ENCODE measurements around the gene AP2A2.

Gene AP2A2

DNA sequence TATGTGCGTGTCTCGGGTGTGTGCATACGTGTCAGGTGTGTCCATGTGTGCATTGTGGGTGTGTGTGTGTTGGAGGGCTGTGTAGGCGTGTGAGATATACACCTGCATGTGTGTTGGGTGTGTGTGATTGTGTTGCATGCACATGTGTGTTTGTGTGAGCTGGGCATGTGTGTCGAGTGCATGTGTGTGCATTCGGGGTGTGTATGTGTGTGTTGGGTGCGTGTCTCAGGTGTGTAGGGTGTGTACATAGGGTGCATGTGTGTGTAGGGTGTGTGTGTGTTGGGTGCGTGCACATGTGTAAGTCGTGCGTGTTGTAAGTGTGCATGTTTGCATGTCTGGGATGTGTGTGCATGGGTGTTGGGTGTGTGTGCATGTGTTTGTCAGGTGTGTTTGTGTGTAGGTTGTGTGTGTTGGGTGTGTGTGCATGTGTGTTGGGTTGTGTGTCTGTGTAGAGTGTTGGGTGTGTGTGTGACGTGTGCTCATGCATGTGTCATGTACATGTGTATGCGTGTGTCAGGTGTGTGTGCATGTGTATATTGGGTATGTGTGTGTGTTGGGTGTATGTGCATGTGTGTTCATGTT is 106.7 kb downstream of the AP2A2 start:
- no peak for DNase-seq

DNA sequence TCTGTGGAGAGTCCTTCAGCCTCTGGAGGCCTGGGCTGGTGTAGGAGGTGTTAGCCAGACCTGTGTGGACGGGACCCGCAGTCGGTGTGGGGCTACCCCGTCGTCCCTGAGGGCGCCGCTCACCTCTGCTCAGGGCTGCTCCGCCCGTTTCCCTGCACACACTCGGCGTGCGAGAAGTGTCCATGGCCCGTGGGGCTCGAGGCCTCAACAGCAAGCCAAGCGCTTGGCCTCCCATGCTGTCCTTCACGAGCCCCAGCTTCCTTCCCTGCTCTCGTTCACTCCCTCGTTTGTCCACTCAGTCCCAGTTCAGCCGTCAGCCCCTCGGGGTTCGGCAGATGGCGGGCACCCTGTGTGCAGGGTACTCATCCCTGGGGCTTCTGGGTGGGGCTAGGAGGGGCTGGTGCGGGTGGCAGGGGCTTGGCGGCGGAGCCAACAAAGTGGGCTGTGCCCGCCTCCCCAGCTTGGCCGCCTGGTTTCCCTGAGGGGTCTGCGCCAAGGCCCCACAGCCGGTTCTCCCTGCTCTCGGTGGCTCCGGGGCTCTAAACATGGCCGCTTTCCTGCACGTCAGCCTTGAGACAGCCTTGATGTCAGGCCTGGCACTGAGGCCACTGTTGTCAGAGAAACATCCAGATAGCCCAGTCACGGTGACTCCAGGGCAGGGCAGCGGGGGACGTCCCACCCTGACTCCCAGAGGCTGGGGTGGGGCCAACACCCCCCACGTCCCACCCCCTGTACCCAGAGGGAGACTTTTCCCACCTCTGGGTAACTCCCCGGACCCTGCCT is 107.5 kb downstream of the AP2A2 start:
- DNase-seq: no peak

DNA sequence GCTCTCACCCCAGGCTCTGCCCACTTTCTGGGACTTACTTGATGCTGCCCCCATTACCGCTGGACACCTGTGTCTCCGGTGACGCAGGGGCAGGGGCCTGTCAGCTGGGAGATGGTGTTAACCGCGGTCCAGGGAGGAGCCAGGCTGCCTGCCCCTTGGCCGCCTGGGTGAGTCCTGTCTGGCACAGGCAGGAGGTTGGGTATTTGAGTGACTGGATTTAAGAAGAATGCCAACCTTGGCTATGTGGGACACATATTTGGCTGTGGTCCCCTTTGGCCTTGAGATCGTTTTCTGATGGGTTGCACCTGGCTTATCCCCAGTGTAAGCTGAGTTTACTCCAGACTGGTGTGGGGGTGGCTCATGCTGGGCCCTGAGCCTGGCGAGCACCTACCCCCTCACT is 108.3 kb downstream of the AP2A2 start:
- no peak for DNase-seq

DNA sequence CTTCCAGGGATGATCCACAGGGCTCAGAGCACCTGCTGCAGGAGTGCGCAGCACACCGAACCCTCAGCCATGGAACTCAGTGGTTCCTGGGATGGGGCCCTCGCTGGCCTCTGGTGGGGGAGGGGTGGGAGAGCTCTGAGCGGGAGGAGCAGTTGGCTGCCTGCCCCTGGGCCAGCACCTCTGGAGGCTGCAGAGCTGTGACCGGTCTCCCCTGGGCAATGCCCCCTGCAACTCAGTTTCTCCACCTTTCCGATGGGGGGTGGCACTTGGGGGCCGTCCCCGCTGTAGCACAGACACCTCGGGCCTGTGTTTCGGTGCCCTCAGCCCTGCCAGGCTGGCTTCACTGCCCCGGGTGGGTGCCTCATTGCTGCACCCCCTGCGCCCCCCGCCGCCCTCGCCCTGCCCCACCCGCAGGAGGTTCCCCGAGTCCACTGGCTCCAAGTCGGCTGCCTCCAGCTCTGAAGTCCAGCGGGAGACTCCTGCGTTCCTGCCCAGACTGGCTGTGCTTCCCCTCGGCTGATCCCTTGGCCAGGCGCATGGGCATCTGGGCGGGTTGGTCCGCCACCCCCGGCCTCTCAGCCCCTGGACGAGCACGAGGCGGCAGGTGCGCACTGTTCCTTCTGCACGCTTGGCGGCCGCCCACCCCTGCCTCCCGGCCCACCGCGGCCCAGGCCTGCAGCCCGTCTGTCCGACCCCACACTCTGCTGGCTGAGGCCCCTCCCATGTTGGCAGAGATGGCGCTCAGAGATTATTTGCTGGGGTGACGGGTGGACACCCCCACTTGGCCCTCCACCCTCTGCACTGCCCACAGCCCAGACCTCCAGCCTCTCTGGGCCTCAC is 109.0 kb downstream of the AP2A2 start:
- DNase-seq: no peak

DNA sequence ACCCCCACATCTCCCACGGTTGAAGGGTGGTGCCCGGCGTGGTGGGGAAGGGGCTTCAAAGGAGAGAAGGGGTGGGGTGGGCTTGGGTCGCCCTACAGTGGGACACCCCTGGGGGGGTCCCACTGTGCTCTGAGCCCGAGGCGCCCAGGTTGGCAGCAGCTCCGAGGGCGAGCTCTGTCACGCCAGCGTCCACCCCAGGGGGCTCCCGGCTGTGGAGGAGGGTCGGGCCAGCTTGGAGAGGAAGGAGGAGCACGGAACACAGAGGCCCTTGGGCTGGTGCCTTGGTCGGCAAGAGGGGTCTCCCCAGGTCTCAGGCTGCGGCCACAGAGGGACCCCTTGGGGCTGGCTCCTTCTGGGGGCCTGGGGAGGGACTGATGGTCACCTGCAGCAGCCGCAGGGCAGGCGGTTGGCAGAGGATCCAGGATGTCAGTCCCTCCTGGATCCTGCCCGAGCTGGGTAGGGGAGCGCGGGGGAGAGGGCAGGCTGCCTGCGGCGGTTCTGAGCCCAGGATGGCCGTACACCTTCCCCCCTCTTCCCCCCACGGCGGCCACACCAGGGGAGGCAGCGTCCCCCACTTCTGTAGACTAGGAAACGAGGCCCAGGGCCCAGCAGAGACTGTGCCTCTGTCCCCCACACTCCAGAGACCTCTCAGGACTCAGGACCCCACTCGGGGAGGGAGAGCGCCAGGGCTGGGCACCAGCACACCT is 110.1 kb downstream of the AP2A2 start:
- no peak for DNase-seq

DNA sequence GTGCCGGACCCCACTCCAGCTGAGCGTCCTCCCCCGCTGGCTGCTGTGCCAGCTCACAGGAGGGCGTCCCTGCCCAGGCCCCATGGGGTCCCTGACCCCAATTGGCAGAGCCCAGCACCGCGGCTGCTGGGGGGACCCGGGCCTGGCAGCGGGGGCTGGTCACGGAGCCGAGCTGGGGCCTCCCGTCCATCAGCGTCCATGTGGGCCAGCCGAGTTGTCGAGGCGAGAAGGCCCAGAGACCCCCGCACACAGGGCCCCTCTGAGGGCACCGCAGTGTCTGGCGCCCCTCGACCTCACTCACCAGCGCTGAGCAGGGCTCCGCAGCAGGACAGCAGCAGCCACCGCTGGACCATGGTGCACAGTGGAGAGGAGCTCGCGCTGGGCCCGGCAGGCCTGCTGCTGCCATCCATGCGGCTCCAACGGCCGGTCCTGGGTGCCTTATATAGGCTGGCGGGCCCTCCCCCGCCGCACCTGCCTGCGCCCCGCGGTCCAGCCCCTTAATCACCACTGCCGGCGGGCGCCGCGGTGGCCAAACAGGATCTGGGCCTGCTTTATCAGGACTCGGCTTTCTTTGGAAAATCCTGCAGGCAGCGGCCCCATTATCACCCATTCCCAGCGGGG is 110.7 kb downstream of the AP2A2 start, which contains the start of gene MUC6:
MUC6 (minus strand) TSS at position 416 of the 621 bp plus-strand sequence; CDS start at position 353, 63 bp downstream.
- no peak for DNase-seq

DNA sequence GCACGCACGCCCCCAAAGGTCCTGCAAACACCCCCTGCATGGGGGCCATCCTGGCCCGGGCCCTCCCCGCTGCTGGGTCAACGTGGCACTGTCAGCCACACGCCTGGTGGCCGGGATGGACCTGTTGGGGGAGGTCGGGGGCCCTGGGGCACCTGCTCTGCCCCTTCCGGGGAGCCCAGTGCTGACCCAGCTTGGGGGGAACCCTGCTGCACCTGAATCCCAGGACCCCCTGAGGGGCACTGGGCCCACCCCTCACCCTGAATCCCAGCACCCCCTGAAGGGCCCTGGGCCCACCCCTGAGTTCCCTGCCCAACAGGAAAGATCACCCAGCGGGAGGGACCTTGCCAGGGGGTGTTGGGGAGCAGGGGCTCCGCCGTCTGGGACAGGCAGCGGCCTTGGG is 111.3 kb downstream of the AP2A2 start:
- DNase-seq: no peak

DNA sequence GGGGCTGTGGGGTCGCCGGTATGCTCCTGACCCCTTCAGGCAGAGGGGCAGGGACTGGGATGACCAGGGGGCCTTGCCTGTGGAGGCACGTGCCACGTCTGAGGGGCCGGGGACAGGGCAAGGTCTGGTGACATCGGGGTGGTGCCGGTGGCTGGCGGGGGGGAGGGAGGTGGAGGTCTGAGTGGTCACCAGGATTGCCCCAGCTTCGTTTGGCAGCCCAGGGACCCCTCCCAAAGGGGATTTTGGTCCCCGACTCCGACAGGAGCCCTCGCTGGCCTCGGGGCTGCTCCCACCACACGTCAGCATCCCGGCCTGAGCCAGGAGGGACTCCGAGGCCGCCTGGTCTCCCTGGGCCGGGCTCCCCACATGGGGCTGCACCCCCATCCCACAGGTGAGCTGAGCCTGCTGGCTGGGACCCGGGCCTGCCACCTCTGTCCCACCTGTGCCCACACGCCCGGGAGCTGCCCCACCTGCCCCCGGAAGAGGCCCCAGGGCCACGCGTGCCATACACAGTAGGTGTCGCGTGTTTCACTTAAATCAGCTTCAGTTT is 111.9 kb downstream of the AP2A2 start:
- DNase-seq: no peak

DNA sequence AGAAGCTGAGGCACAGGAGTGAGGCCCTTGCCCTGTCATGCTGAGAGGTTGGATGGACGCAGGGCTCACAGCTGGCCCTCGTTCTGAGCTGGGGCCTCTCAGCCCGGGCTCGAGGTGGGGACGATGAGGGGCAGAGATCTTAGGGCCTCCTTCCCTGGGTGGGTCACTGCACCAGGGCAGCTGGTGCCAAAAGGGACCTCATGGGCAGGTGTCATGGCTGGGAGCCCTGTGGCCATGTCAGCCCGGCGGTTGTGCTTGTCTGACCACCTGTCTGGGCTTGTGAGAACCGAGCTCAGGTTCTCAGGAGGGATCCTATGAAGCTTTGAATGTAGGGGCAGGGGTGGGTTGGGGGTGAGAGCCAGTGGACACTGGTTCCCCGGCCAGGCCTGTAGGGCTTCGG is 112.7 kb downstream of the AP2A2 start:
- no peak for DNase-seq

DNA sequence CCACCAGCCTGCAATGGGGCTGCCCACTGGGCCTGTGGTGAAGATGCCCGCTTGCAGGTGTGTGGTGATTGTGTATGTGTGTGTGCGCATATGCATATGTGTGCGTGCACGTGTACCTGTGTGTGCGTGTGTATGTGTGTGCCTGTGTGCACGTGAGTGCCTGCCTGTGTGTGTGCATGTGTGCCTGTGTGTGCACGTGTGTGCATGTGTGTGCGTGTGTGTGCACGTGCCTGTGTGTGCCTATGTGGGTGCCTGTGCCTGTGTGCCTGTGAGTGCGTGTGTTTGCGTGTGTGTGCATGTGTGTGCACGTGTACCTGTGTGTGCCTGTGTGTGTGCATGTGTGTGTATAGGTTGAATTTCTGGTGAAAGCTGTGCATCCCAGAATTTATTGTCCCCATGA is 113.3 kb downstream of the AP2A2 start:
- DNase-seq: no peak

DNA sequence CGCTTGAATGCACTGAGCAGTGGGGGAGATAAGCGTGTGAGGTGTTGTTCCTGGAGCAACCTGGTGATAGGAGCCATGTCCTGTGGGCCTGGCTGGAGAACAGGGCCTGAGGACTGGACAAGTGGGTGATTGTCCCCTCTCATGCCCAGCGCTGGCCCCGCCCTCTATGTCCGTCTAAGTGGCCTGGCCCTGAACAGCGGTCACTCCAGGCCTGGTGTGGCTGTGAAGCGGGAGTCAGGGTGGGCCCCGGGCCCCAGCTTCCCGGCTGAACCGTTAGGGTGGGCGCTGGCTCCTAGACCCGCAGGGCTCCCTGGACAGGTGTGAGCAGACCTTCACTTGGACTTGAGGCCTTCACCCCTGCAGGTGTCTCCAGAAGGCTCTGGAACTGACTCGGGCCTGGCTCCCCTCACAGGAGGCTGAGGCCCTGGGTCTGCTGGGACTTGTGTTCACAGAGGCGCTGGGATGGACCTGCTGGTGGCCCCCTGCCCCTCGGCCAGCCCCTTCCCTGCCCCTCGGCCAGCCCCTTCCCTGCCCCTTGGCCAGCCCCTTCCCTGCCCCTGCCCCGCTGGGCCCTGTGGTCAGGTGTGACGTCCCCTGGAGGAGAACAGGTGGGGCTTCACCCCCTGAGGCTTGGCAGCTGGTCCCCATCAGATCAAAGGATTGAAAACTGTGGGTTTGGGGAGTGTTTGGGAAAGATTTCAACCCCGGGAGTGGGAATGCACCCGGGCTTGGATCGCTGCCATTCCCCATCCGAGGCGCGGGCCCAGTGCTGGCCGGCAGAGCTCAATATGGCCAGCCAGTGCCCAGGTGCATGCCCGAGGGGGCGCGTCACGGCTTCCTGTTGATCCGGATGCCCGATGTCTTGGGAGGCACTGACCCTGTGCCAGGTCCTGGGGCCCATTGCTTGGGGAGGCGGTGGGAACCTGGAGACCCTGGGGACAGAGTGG is 114.1 kb downstream of the AP2A2 start:
- no peak for DNase-seq

DNA sequence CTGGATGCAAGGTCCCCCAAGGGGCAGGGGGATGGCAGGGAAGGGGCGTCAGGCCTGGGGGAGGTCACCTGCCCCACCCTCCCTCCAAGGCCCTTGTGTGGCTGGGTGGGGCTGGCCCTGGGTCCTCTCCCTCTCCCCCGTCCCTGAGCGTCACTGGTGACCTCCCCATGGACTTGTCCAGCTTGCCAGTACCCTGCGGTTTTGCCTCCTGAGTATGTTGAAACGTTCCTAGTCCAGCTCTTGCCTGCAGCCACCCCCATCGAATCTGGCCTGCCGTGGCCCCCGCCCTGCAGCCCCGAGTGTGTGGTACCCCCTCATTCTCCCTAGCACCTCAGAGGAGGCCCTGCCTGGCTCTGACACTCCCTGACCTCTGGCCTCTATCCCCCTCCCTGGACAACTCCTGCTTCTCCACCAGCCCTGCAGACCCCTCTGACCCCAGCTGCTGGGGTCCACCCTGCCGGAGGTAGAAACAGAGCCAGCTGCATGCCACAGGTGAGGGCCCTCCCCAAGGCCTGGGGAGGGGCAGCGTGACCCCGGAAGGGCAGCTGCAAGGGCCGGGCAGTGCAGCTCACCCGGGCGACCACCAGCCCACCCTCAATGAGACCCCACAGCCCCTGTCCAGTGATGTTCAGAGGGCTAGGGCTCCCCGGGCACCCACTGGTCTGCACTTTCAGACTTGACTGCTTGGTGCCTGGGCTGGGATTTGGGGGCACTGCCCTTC is 114.9 kb downstream of the AP2A2 start:
- DNase-seq: no peak

DNA sequence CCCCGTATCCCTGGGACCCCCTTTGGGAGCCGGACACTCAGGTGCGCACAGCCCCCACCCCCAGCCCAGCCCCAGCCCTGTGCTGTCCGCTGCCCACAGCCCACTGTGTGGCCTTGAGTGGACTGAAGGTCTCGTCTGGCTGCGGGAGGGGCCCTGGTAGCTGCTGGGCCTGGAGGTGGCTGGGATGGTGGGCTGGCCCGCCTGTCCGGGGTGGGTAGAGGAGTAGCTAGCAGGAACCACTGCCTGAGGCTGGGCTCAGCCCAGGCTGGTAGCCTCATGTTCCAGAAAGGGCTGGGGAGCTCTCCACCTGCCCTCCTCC is 115.4 kb downstream of the AP2A2 start:
- DNase-seq: no peak

DNA sequence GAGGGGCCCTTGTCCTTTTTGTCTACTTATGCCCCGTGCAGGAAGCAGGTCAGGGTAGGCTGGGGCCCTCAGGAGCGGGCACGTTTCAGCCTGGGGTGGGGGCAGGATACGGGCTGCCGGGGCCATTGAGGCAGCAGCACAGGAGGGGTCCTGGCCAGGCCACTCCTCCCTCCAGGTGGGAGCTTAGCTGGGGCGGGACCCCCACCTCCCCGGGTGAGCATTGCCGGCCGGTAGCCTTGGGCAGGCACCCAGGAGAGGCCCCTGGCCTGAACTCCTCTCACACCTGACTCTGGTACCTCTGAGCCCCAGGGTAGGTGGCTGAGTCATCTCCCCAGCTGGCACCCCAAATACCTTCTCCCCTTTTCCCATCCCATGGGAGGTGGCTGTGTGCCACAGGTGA is 115.8 kb downstream of the AP2A2 start:
- no peak for DNase-seq

DNA sequence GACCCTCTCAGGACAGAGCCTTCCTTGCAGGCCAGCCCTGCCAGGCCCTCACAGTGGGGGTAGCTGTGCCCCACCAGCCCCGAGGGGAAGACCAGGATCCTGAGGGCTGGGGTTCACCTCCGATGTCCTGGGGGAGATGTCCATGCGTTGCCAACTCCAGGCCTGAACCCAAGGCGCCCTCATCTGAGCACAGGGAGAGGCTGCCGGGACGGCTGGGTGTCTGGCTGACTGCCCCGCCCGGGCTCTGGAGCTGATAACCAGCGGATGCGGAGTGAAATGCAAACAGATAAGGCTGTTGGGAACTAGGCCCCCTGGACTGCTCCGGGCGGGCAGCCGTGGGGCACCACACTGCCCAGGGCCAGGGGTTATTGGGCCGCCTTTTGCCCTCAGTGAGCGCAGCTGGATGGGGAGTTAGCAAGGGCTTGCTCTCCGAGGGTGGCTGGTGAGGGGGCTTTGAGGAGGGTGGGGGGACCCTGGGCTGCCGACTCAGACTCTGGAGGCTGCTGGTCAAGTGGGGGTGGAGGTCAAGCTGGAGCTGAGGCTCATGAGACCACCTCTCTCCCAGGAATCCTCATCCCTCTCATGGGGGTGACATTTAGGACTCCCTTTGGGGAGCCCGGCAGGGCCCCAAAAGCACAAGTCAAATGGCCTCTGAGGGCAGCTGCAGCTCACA is 116.4 kb downstream of the AP2A2 start:
- DNase-seq: no peak

DNA sequence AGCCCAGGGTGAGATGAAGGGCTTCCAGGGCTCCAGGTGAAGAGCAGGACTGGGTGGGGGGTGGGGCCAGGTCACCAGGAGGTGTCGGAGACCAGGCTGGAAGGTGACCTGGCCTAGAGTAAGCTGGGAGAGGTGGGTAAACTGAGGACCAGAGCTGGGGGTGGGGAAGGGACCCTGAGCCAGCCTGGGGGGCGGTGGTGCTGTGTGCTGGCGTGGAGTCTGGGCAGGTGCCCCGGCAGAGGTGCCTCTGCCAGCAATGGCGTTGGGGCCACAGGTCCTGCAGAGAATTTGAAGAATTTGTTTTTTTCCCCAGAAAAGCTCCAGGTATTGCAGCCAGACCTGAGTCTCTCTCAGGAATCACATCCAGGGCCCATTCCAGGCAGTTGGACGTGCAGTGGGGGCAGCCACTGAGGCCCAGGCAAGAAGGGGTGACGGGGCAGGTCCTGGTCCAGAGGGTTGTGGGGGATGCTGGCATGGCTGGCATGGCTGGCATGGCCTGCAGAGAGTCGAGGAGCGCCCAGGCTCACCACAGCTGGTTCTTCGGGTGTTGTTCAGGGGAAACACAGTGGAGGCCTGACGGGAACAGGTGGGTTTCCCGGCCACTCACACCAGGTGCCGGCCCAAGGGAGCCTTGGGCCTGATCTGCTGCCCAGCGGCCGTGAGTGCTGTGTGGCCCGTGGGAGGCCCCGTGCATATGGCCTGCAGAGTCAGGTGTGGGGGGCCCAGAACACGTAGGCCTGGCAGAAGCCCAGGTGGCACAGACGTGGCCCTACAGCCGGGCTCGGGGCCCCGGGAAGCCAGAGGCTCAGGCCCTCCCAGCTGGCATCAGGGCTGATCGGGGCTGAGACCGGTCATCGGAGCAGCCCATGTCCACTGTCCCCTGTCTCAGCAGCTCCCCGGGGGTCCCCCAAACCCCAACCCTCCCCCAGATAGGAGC is 117.2 kb downstream of the AP2A2 start:
- DNase-seq: no peak

DNA sequence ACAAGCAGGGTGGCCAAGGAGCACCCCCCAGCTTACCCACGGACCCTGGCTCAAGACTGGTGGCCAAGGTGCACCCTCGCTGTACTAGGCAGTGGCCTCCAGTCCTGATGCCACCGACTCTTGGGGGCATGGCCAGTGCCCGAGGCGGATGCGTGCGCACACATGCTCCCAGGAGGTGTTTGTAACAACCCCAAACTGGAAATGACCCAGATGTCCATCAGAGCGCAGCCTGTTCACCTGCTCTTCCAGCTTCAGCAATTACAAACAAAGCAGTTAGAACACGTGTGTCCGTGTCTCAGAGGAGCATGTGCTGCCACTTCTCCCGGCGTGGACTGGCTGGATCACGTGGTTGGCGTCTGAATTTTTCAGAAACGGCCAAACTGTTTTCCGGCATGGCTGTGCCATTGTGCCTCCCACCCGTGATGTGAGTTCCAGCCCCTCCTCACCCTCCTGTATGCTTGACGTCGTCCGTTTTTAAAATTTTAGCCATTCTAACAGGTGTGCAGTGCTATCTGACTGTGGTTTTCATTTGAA is 118.0 kb downstream of the AP2A2 start:
- DNase-seq: no peak

DNA sequence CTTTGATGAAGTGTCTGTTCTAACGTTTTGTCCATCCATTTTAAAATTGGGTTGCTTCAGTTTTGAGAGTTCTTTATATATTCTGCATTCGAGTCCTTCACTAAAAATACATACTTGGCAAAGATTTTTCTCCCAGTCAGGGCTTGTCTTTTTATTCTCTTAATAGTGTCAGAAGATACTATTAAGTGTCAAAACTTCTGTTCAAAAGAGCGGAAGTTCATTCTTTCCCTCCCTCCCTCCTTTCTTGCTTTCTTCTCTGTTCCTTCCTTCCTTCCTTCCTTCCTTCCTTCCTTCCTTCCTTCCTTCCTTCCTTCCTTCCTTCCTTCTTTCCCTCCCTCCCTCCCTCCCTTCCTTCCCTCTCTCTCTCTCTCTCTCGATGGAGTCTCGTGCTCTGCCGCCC is 118.5 kb downstream of the AP2A2 start:
- DNase-seq: no peak
